Stimulated activated CD8-positive, alpha-beta memory T cell treated with anti-CD3 and anti-CD28 coated beads, Interleukin-7, amount 100 ng/mL, for 24 hours (primary cell): ENCODE results near the gene HDAC11.
A peak's percentile ranks its signal among the peaks of the same experiment; 100 is the strongest.
"Not testable (repeated sequence)": the region's sequence is repeated elsewhere in the genome, so short reads cannot be mapped to it uniquely, and the experiment has no call there.

Experiments used
- DNase-seq: peaks from one replicate; pipeline ENCODE4 v3.0.0-alpha.2; 2020; ENCODE audit warnings: low read depth

The HDAC11 gene

GRCh38 chr3:13493867-13494441, 13.8 kb downstream of the HDAC11 start:
- no peak for DNase-seq

- DNase-seq: no peak
Measured at GRCh38 chr3:13494463-13495350, 14.6 kb downstream of the HDAC11 start.

GRCh38 chr3:13495351-13495813, 15.3 kb downstream of the HDAC11 start:
- DNase-seq: no peak

- DNase-seq: peak; percentile 45
Measured at GRCh38 chr3:13495921-13496723, 16.0 kb downstream of the HDAC11 start.

- no peak for DNase-seq
Measured at GRCh38 chr3:13496879-13497278, 16.8 kb downstream of the HDAC11 start.

- no peak for DNase-seq
Measured at GRCh38 chr3:13497386-13497785, 17.3 kb downstream of the HDAC11 start.

GRCh38 chr3:13498354-13499060, 18.4 kb downstream of the HDAC11 start:
- no peak for DNase-seq

- DNase-seq: not testable (repeated sequence)
Measured at GRCh38 chr3:13499246-13499645, 19.1 kb downstream of the HDAC11 start.

GRCh38 chr3:13500133-13500885, 20.2 kb downstream of the HDAC11 start:
- no peak for DNase-seq

GRCh38 chr3:13501056-13501455, 20.9 kb downstream of the HDAC11 start:
- DNase-seq: no peak

- no peak for DNase-seq
Measured at GRCh38 chr3:13501521-13501920, 21.4 kb downstream of the HDAC11 start.

- no peak for DNase-seq
Measured at GRCh38 chr3:13501958-13502790, 22.1 kb downstream of the HDAC11 start.

- no peak for DNase-seq
Measured at GRCh38 chr3:13502791-13503060, 22.6 kb downstream of the HDAC11 start.

GRCh38 chr3:13504161-13504831, 24.2 kb downstream of the HDAC11 start:
- no peak for DNase-seq

GRCh38 chr3:13505147-13506130, 25.3 kb downstream of the HDAC11 start:
- no peak for DNase-seq

GRCh38 chr3:13506239-13506638, 26.1 kb downstream of the HDAC11 start:
- no peak for DNase-seq

- DNase-seq: no peak
Measured at GRCh38 chr3:13506680-13507079, 26.6 kb downstream of the HDAC11 start.

- DNase-seq: no peak
Measured at GRCh38 chr3:13507247-13507569, 27.1 kb downstream of the HDAC11 start.
